Globus pallidus (tissue), 1 donor: Measurements from ENCODE around the gene RNF227.
"Not testable (repeated sequence)": the region's sequence is repeated elsewhere in the genome, so short reads cannot be mapped to it uniquely, and the experiment has no call there.

ENCODE experiments used
- DNase-seq: peaks from one replicate; pipeline ENCODE4 v3.0.0-alpha.2; 2015; ENCODE audit warnings: low spot score

Gene RNF227

GRCh38 chr17:7915611-7916384 is at the start of gene RNF227:
Gene RNF227 (minus strand): TSS chr17:7916289. CDS start chr17:7916195, 94 bp downstream.
- peak; percentile 81 for DNase-seq

GRCh38 chr17:7961421-7961820 is 45.3 kb upstream of the RNF227 start:
- no peak for DNase-seq

GRCh38 chr17:7959503-7960253 is 43.6 kb upstream of the RNF227 start:
- no peak for DNase-seq

- DNase-seq = no peak
Observed at GRCh38 chr17:7956228-7956965, 40.3 kb upstream of the RNF227 start.

GRCh38 chr17:7955414-7956227 is 39.5 kb upstream of the RNF227 start:
- DNase-seq = no peak

GRCh38 chr17:7953266-7953665 is 37.2 kb upstream of the RNF227 start:
- DNase-seq = not testable (repeated sequence)

- no peak for DNase-seq
Observed at GRCh38 chr17:7951143-7951792, 35.2 kb upstream of the RNF227 start.

DNA sequence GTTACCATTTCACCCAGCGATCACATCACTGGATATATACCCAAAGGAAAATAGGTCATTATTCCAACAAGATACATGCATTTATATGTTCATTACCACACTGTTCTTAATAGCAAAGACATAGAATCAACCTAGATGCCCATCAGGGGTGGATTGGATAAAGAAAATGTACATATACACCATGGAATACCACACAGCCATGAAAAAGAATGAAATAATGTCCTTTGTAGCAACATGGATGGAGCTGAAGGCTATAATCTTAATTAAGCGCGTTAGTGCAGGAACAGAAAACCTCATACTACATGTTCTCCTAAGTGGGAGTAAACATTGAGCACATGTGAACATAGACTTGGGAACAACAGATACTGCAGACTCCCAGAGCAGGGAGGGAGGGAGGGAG is 34.5 kb upstream of the RNF227 start:
- no peak for DNase-seq

GRCh38 chr17:7947651-7948050 is 31.6 kb upstream of the RNF227 start:
- no peak for DNase-seq

- no peak for DNase-seq
Observed at GRCh38 chr17:7946441-7946840, 30.4 kb upstream of the RNF227 start.

GRCh38 chr17:7945651-7946050 is 29.6 kb upstream of the RNF227 start:
- no peak for DNase-seq

GRCh38 chr17:7944326-7944725 is 28.2 kb upstream of the RNF227 start:
- DNase-seq = no peak

DNA sequence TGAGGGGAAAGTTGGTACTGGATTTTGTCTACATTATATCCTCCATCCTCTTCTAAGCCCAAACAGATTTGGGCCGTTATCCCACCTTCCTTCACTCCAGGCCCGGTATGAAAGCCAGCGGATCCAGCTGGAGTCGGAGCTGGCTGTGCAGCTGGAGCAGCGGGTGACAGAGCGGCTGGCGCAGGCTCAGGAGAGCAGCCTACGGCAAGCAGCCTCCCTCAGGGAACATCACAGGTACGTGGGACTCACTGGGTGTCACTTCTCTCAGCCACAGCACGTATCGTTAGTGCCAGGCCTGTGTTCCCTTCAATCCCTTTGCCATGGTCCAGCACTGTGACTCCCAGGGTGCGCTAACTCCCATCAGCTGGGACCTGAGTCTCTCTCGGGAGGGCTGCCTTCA is 27.2 kb upstream of the RNF227 start:
- no peak for DNase-seq

DNA sequence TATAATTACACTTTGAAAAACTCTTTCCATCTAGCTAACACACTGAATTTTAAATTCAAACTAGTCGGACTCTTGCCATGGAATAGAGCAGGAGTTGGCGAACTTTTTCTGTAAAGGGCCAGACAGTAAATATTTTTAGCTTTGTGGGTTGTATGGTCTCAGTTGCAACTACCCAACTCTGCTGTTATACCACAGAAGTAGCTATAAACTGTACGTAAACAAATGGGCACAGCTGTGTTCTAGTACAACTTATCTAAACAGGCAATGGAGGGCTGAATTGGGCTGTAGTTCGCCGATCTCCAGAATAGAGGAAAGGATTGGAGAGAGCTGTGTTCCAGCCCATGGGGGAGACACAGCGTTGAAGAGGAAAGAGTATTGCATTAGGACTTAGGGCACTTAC is 24.7 kb upstream of the RNF227 start:
- no peak for DNase-seq

GRCh38 chr17:7940034-7940433 is 23.9 kb upstream of the RNF227 start:
- no peak for DNase-seq

GRCh38 chr17:7935859-7936258 is 19.8 kb upstream of the RNF227 start:
- DNase-seq = no peak

- no peak for DNase-seq
Observed at GRCh38 chr17:7932949-7933348, 16.9 kb upstream of the RNF227 start.

DNA sequence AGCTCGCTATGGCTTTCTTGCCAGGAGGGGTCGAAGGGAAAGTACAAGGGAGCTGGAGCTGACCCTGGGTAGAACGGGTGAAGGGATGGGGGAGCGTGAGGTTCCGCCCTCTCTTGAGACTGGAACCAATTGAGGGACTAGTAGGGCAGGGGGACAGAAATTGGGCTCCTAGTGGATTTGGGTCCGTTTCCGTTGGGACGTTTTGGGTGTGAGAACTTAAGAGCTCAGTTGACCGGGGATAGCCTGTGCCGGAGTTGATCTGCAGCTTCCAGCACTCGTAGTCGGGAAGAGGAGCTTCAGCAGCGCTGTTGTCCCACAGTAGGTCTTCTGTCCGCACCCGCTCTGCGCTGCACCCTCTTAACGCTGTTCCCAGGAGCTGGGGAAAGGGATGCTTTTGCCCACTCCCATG is 16.4 kb upstream of the RNF227 start:
- DNase-seq = peak; percentile 37

DNA sequence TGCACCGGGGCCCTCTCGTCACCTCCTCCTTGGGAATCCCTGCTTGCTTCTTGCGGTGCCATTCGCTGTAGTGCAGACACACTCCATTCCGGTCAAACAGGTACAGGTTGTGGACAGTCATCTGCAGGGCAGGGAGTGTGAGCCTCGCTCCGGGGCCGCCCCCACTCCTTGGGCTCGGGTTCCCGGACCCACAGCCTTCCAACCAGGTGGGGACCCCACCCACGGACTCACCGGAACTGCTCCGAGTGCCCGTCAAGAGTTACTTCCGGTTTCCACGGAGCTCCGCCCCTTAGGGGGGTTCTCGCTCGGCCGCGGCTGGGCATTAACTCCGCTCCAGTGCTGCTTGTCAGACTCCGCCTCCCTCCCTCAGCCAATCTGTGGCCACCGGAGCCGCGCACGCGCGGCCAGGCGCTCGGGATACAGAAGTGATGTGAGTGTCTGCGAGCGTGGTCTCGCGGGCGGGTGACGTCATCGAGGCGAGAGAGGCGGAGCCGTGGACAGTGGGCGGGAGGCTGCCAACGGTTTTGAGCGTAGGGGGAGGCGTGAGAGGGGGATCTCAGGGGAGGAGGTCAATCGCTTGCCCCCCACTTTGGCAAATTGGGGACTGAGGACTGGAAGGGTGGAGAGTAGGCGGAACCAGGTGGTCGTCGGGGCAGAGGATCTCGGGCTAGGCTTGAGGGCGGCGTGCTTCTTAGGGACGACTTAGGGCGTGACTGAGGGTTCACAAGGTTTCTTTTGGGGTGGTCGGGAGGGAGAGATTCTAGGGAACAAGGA is 15.8 kb upstream of the RNF227 start, which contains the start of the genes CNTROB and TRAPPC1:
Gene CNTROB (plus strand): TSS at position 498 of the 774 bp plus-strand sequence. CDS start 874 bp downstream, outside the sequence.
Gene TRAPPC1 (minus strand): TSS at position 238 of the 774 bp plus-strand sequence. CDS start 117 bp downstream, at position 121.
- peak; percentile 99 for DNase-seq
